GM12892 (cell line): ENCODE data around the gene HAVCR1.

Experiments
- POLR2A ChIP-seq: IDR thresholded peaks from 2 replicates; pipeline ENCODE4 v1.6.1; 2011; ENCODE audit warnings: low read depth, low read length, control low read depth
- POLR2AphosphoS5 ChIP-seq: IDR thresholded peaks from 2 replicates; pipeline ENCODE4 v1.6.1; 2011; ENCODE audit warnings: low read depth, low read length, control low read depth
- TAF1 ChIP-seq: IDR thresholded peaks from 2 replicates; pipeline ENCODE4 v1.6.1; 2011; ENCODE audit warnings: low read depth, mild to moderate bottlenecking, control low read depth, low read length, borderline replicate concordance

DNA sequence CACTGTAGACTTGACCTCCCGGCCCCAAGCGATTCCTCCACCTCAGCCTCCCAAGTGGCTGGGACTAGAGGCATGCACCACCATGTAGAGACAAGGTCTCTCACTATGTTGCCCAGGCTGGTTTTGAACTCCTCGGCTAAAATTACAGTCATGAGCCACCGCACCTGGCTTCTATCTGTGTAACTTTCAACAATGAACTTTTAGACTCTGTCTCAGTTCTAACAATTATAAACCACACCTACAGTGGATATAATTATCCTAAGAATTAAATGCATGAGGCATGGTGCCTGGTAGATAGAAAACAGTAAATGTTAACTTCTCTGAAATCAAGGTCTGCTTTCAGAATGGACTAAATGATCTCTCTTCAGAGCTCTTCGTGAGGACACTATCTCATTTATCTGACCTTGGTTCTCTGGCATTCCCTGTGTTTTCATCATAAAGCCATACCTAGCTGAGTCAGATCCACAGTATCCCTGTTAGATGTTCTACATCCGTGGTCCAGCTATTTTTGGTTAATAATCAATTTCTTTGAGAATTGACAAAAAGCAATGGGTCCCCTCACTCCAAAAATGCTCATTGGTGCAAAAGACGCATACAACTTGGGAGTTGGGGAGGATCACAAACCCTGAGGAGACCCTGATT is 7.2 kb downstream of the HAVCR1 start:
- no peak for TF ChIP-seq POLR2A
- TF ChIP-seq TAF1 = no peak
- TF ChIP-seq POLR2AphosphoS5 = no peak
